ENCODE measurements around the gene GSDME.

Gene GSDME

DNA sequence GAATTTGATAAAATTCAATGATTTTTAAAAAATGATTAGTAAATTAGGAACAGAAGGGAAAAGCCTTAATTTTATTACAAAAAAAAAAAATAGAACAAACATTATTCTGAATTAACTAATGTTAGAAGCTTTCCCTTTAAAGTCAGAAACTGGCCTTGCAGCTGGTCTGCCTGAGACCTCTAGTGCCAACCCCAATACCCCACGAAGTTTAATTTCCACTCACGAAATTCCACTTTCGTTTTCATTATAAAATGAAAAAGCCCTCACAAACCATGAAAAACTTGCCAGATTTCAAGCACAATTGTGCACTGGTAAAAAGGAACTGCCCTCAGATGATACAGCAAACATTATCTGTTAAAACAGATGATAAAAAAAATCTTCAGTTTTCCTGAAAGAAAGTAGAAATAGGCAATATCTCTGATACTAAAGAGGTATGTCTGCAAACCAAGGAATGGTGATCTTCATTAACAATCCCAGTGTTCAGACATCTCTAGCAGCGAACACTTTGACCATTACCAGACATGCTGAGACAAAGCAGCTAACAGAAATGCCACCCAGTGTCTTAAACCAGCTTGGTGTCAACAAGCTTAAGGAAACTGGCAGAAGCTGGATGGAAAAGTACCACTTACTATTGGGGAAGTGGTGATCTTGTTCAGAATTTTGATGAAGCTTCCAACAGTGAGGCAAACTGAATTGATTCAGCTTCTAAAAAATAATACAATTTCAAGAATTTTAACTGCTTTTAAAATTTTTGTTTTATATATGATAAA lies 103.8 kb downstream of the GSDME start:
- no peak for DNase-seq (ENCODE audit: low read depth in 2 of 2)

DNA sequence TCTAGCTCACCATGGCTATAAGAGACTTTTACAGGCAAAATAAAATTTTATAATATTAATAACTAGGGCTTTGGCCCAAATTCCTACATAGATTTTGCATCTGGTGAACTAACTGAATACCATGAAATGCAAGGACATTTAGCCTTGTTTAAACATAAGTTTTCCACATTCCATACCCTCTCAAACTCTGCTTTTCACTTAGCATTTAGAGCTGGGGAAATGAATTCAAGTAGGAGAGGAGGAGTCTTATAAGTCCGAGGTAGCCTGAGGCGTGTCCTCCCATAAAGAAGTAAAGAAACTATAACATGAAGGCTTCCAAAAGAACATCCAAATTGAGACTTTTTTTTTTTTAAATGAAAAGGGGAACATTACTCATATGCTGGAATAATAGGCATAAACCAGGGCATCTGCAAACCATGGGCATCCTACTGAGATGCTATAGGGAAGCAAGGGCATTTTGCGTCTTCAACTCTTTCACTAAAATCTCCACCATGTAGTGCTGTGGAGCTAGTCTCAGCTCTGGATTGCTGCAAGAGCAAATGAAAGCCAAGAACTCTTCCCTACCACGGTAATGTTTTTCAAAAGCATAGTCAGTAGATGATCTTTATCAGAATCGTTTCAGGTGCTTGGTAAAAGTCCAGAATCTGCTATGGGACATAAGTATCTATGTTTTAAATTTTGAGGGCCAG lies 104.9 kb downstream of the GSDME start:
- no peak for DNase-seq (ENCODE audit: low read depth in 2 of 2)

Measured in activated CD4-positive, alpha-beta T cell treated with anti-CD3 and anti-CD28 coated beads for 24 hours (primary cell).